Middle frontal gyrus (tissue), 1 donor: ENCODE results near the gene ITPA.

Source experiments
- DNase-seq: peaks from one replicate; pipeline ENCODE4 v3.0.0-alpha.2; 2015; ENCODE audit warnings: low spot score; ENCODE audit errors: extremely low spot score

The ITPA gene

GRCh38 chr20:3227506-3227905, 18.2 kb downstream of the ITPA start:
- no peak for DNase-seq

GRCh38 chr20:3227936-3228749, 18.8 kb downstream of the ITPA start:
- DNase-seq = no peak

- no peak for DNase-seq
Measured at GRCh38 chr20:3228750-3229032, 19.4 kb downstream of the ITPA start.

GRCh38 chr20:3229158-3229557, 19.9 kb downstream of the ITPA start:
- no peak for DNase-seq

GRCh38 chr20:3229798-3230197, 20.5 kb downstream of the ITPA start:
- no peak for DNase-seq

- no peak for DNase-seq
Measured at GRCh38 chr20:3231116-3231515, 21.8 kb downstream of the ITPA start.

- DNase-seq = no peak
Measured at GRCh38 chr20:3231889-3232588, 22.7 kb downstream of the ITPA start.

GRCh38 chr20:3233131-3233990, 24.1 kb downstream of the ITPA start:
- no peak for DNase-seq

- DNase-seq = no peak
Measured at GRCh38 chr20:3233991-3234498, 24.7 kb downstream of the ITPA start.

- no peak for DNase-seq
Measured at GRCh38 chr20:3235666-3236324, 26.5 kb downstream of the ITPA start.

- DNase-seq = no peak
Measured at GRCh38 chr20:3237011-3237957, 28.0 kb downstream of the ITPA start.

GRCh38 chr20:3237958-3238615, 28.8 kb downstream of the ITPA start:
- DNase-seq = no peak

- DNase-seq = no peak
Measured at GRCh38 chr20:3238616-3239025, 29.3 kb downstream of the ITPA start.

GRCh38 chr20:3239026-3239866, 29.9 kb downstream of the ITPA start, which contains the start of gene SLC4A11:
Gene SLC4A11 (minus strand): TSS chr20:3239190. CDS start chr20:3239137, 53 bp downstream.
- DNase-seq = no peak

GRCh38 chr20:3239867-3240775, 30.8 kb downstream of the ITPA start:
- DNase-seq = no peak

GRCh38 chr20:3240776-3241363, 31.6 kb downstream of the ITPA start:
- DNase-seq = no peak

- DNase-seq = no peak
Measured at GRCh38 chr20:3242172-3242692, 32.9 kb downstream of the ITPA start.
